CD4-positive, alpha-beta T cell treated with Interleukin-6 at 100 ng/mL for 8 hours (primary cell): ENCODE results near the gene PRDM16.
"Not testable (repeated sequence)": the region's sequence is repeated elsewhere in the genome, so short reads cannot be mapped to it uniquely, and the experiment has no call there.

Source experiments
- DNase-seq: peaks from one replicate; pipeline ENCODE4 v3.0.0-alpha.2; 2020; ENCODE audit warnings: mixed read lengths, low spot score

PRDM16 gene

GRCh38 chr1:3229081-3229725 lies 160.2 kb downstream of the PRDM16 start:
- no peak for DNase-seq

GRCh38 chr1:3230553-3230952 lies 161.6 kb downstream of the PRDM16 start:
- DNase-seq = no peak

GRCh38 chr1:3231245-3231644 lies 162.2 kb downstream of the PRDM16 start:
- DNase-seq = no peak

- no peak for DNase-seq
Observed at GRCh38 chr1:3231826-3232225, 162.8 kb downstream of the PRDM16 start.

GRCh38 chr1:3233031-3233430 lies 164.0 kb downstream of the PRDM16 start:
- DNase-seq = no peak

GRCh38 chr1:3233551-3233950 lies 164.5 kb downstream of the PRDM16 start:
- DNase-seq = no peak

GRCh38 chr1:3234281-3234680 lies 165.3 kb downstream of the PRDM16 start:
- no peak for DNase-seq

- DNase-seq = no peak
Observed at GRCh38 chr1:3234956-3235355, 166.0 kb downstream of the PRDM16 start.

GRCh38 chr1:3235496-3235895 lies 166.5 kb downstream of the PRDM16 start:
- DNase-seq = no peak

GRCh38 chr1:3236361-3236760 lies 167.4 kb downstream of the PRDM16 start:
- no peak for DNase-seq

- DNase-seq = no peak
Observed at GRCh38 chr1:3236955-3237354, 168.0 kb downstream of the PRDM16 start.

- no peak for DNase-seq
Observed at GRCh38 chr1:3237570-3237969, 168.6 kb downstream of the PRDM16 start.

GRCh38 chr1:3237994-3238702 lies 169.1 kb downstream of the PRDM16 start:
- DNase-seq = no peak

- DNase-seq = no peak
Observed at GRCh38 chr1:3238703-3239278, 169.8 kb downstream of the PRDM16 start.

GRCh38 chr1:3239991-3240390 lies 171.0 kb downstream of the PRDM16 start:
- not testable (repeated sequence) for DNase-seq

GRCh38 chr1:3240524-3241235 lies 171.7 kb downstream of the PRDM16 start:
- DNase-seq = no peak

GRCh38 chr1:3241236-3241550 lies 172.2 kb downstream of the PRDM16 start:
- no peak for DNase-seq

GRCh38 chr1:3241673-3242407 lies 172.8 kb downstream of the PRDM16 start:
- no peak for DNase-seq

- DNase-seq = no peak
Observed at GRCh38 chr1:3242408-3243260, 173.6 kb downstream of the PRDM16 start.

GRCh38 chr1:3243304-3243703 lies 174.3 kb downstream of the PRDM16 start:
- no peak for DNase-seq
